HG03280 (cell line): ENCODE measurements around the gene CCDC150.

Source experiments
- ATAC-seq: cut with Tn5 transposase; IDR thresholded peaks from one replicate; pipeline ENCODE4 v1.9.1; 2021; ENCODE audit warnings: mild to moderate bottlenecking, moderate library complexity; ENCODE audit not compliant: unreplicated experiment

CCDC150 gene

GRCh38 chr2:196758474-196759377, 119.2 kb downstream of the CCDC150 start:
- ATAC-seq: no peak

DNA sequence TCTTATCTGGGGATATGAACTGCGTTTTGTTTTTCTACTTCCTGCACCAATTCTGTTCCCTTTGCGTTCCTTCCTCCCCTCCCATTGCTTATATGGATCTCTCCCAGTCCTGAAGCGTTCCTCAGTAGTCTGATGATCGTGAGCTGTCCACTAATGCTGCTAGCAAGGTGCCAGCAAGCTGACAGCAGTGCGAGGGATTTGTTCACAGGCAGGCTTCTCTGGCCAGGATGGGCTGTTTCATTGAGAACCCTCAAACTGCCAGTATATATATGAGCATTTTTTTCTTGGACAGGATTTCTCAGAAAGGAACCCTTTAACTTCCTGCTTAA, 119.8 kb downstream of the CCDC150 start:
- no peak for ATAC-seq

GRCh38 chr2:196767101-196767500, 127.6 kb downstream of the CCDC150 start:
- ATAC-seq: no peak
